K562 (cell line): ENCODE data around the gene TMEM245. TPM values are rescaled to one million over a fixed set of nuclear protein-coding genes. Genes with fewer than 3 reads are reported as not detected.

Source experiments
- ATAC-seq: fragments of 200-7000 bp; cut with Tn5 transposase; 3 replicates; pipeline ENCODE4 v1.9.1; 2020; ENCODE audit warnings: moderate library complexity
- BruUV-seq: library from RNA; stranded (reverse); fragments of 400-500 nt; replicated peaks from 2 replicates; lab custom pipeline; 2021; lab: Mats Ljungman, UMichigan
- CTCF ChIA-PET: fragments of 300-600 bp; formaldehyde crosslinking; extraction: SDS; loops from one replicate; lab custom pipeline; 2021; ENCODE audit warnings: low intra/inter-chr PET ratio; lab: Yijun Ruan, JAX
- POLR2A ChIA-PET: fragments of 300-600, 350-650 bp; sonication (Branson Sonifier 250); formaldehyde crosslinking; extraction: SDS; loops from one replicate; lab custom pipeline; 2021; ENCODE audit warnings: antibody characterized with exemption, inconsistent platforms; lab: Yijun Ruan, JAX
- DNase-seq, 4 experiments: peaks; one replicate each; pipeline versions ENCODE4 v3.0.0 to v3.0.0-alpha.2; 2011 to 2018; ENCODE audit warnings: low spot score in 3 of 4, mixed read lengths in 3 of 4; ENCODE audit errors: extremely low read depth in 1 of 4
- FAIRE-seq: peaks from 2 replicates; lab custom pipeline; 2011; peaks lifted over from hg19 to GRCh38; lab: Jason Lieb, UNC
- H2AFZ ChIP-seq: 2 replicates; pipeline ENCODE4 v1.6.0; 2011; ENCODE audit warnings: low read depth, low read length, control low read depth, inconsistent platforms
- H3K27ac ChIP-seq: fragments of 200-600 bp; 3 replicates; pipeline ENCODE4 v1.8.0; 2011; ENCODE audit warnings: low read depth, mild to moderate bottlenecking, control low read depth, inconsistent platforms, low read length, moderate library complexity, mixed read lengths; ENCODE audit errors: extremely low read depth
- H3K27me3 ChIP-seq, 2 experiments: fragments of 300-600 bp in 1 of 2; 2 replicates in 1 of 2; 3 replicates in 1 of 2; pipeline versions ENCODE4 v1.6.0 to v1.8.0; 2011; ENCODE audit warnings: inconsistent platforms in 2 of 2, low read length in 2 of 2, mild to moderate bottlenecking in 1 of 2, mixed read lengths in 1 of 2, moderate library complexity in 1 of 2; ENCODE audit not compliant: control insufficient read depth in 2 of 2, insufficient read depth in 2 of 2
- H3K36me3 ChIP-seq: fragments of 300-600 bp; 3 replicates; pipeline ENCODE4 v1.8.0; 2011; ENCODE audit warnings: mild to moderate bottlenecking, low read length, inconsistent platforms; ENCODE audit not compliant: control insufficient read depth, insufficient read depth
- H3K4me1 ChIP-seq, 2 experiments: fragments of 200-600 bp in 1 of 2; replicated peaks in 1 of 2; 2 replicates in 1 of 2; 3 replicates in 1 of 2; pipeline versions ENCODE4 v1.5.1 to v1.8.0; 2011; ENCODE audit warnings: inconsistent platforms in 2 of 2, low read length in 2 of 2, mild to moderate bottlenecking in 1 of 2, mixed read lengths in 1 of 2, moderate library complexity in 1 of 2; ENCODE audit not compliant: control insufficient read depth in 2 of 2, insufficient read depth in 2 of 2
- H3K4me2 ChIP-seq: 2 replicates; pipeline ENCODE4 v1.6.1; 2011; ENCODE audit warnings: low read length, control low read depth, inconsistent platforms, mixed read lengths; ENCODE audit not compliant: insufficient read depth
- H3K4me3 ChIP-seq: fragments of 200-600 bp; sonication (generic), shearing (Covaris generic); 2 replicates; pipeline ENCODE4 v1.5.1; 2016; ENCODE audit warnings: control low read depth, inconsistent platforms
- H3K79me2 ChIP-seq: fragments of 200-600 bp; 3 replicates; pipeline ENCODE4 v1.8.0; 2011; ENCODE audit warnings: low read length, inconsistent platforms; ENCODE audit not compliant: control insufficient read depth, insufficient read depth
- H3K9ac ChIP-seq, 2 experiments: 2 replicates each; pipeline versions ENCODE4 v1.6.0 to v1.6.1; 2011; ENCODE audit warnings: low read depth in 2 of 2, low read length in 2 of 2, control low read depth in 1 of 2, inconsistent platforms in 1 of 2, mild to moderate bottlenecking in 1 of 2, mixed read lengths in 1 of 2; ENCODE audit not compliant: insufficient read depth in 1 of 2
- H3K9me1 ChIP-seq: one replicate; pipeline ENCODE4 v1.6.0; 2011; ENCODE audit warnings: inconsistent platforms, mild to moderate bottlenecking, low read length, moderate library complexity; ENCODE audit not compliant: control insufficient read depth, insufficient read depth
- H3K9me3 ChIP-seq: replicated peaks from 2 replicates; pipeline ENCODE4 v1.5.1; 2011; ENCODE audit warnings: low read depth, low read length, inconsistent platforms; ENCODE audit not compliant: control insufficient read depth, insufficient read depth
- H4K20me1 ChIP-seq: replicated peaks from 2 replicates; pipeline ENCODE4 v1.6.1; 2011; ENCODE audit warnings: low read length, inconsistent platforms, mixed read lengths; ENCODE audit not compliant: control insufficient read depth, insufficient read depth
- ATF1 ChIP-seq, 2 experiments: fragments of 450-650 bp in 1 of 2; IDR thresholded peaks; 2 replicates each; pipeline ENCODE4 v1.6.1; 2016; ENCODE audit warnings: missing compliant biosample characterization in 1 of 2, missing genetic modification characterization in 1 of 2
- ATF7 ChIP-seq: fragments of 450-650 bp; IDR thresholded peaks from 2 replicates; pipeline ENCODE4 v1.7.1; 2014; ENCODE audit warnings: mild to moderate bottlenecking, moderate library complexity
- CBX3 ChIP-seq, 2 experiments: IDR thresholded peaks; 1 replicate in 1 of 2; 2 replicates in 1 of 2; pipeline ENCODE4 v1.6.1; 2012; ENCODE audit warnings: inconsistent platforms in 2 of 2, low read length in 2 of 2, borderline replicate concordance in 1 of 2, control low read depth in 1 of 2
- CBX5 ChIP-seq: IDR thresholded peaks from 2 replicates; pipeline ENCODE4 v1.6.1; 2014; ENCODE audit warnings: low read depth, borderline replicate concordance
- HEY1 ChIP-seq: fragments of 250-450 bp; sonication (Bioruptor Pico); IDR thresholded peaks from 2 replicates; pipeline ENCODE4 v1.5.0; 2020; ENCODE audit warnings: mild to moderate bottlenecking, moderate library complexity, borderline replicate concordance
- MAFG ChIP-seq: fragments of 450-650 bp; conservative IDR thresholded peaks from 2 replicates; pipeline ENCODE4 v1.6.1; 2016; ENCODE audit warnings: missing genetic modification characterization, missing compliant biosample characterization
- PHF21A ChIP-seq: fragments of 450-650 bp; IDR thresholded peaks from 2 replicates; pipeline ENCODE4 v1.6.1; 2017; ENCODE audit warnings: low read depth, borderline replicate concordance
- SP1 ChIP-seq: sonication (generic); formaldehyde crosslinking; IDR thresholded peaks from 2 replicates; pipeline ENCODE4 v1.8.1; 2022; ENCODE audit warnings: mild to moderate bottlenecking, missing genetic modification reagents
- TEAD1 ChIP-seq, 2 experiments: fragments of 450-650 bp in 1 of 2; sonication (generic) in 1 of 2; formaldehyde crosslinking; IDR thresholded peaks; 2 replicates each; pipeline versions ENCODE4 v1.4.0 to v1.8.0; 2020 to 2022; ENCODE audit warnings: mild to moderate bottlenecking in 2 of 2, missing genetic modification reagents in 1 of 2
- TEAD4 ChIP-seq, 2 experiments: sonication (generic) in 1 of 2; formaldehyde crosslinking in 1 of 2; IDR thresholded peaks; 2 replicates each; pipeline versions ENCODE4 v1.6.1 to v1.8.0; 2012 to 2022; ENCODE audit warnings: borderline replicate concordance in 1 of 2, inconsistent platforms in 1 of 2, low read length in 1 of 2, mild to moderate bottlenecking in 1 of 2, missing genetic modification reagents in 1 of 2
- TOE1 ChIP-seq, 2 experiments: fragments of 450-650 bp in 1 of 2; sonication (generic) in 1 of 2; formaldehyde crosslinking in 1 of 2; IDR thresholded peaks; 2 replicates each; pipeline versions ENCODE4 v1.7.1 to v1.8.0; 2016 to 2022; ENCODE audit warnings: borderline replicate concordance in 2 of 2, mild to moderate bottlenecking in 2 of 2, antibody characterized with exemption in 1 of 2, inconsistent platforms in 1 of 2, low read depth in 1 of 2, missing genetic modification reagents in 1 of 2, moderate library complexity in 1 of 2
- ZSCAN29 ChIP-seq: fragments of 450-650 bp; IDR thresholded peaks from 2 replicates; pipeline ENCODE4 v1.6.1; 2017
- WGBS: fragments of 100-300 bp; shearing (Covaris generic); methylation state at CpG from one replicate; pipeline ENCODE4 v1.1.6; 2016; ENCODE audit warnings: low coverage, mixed read lengths; ENCODE audit not compliant: insufficient coverage; ENCODE audit errors: missing lambda C conversion rate; 5-methylcytosine and 5-hydroxymethylcytosine counted together
- in situ Hi-C: fragments of 300-500 bp; cut with MboI; formaldehyde crosslinking; loops from 4 replicates; pipeline ENCODE4 v1.15.0; 2018; ENCODE audit warnings: inconsistent platforms, mixed read lengths
- intact Hi-C: fragments of 100-400 bp; cut with micrococcal nuclease; formaldehyde crosslinking; loops from 2 replicates; pipeline ENCODE4 v1.14.2; 2022
- polyA plus RNA-seq, 8 experiments: library from polyadenylated mRNA; depleted of rRNA in 4 of 8; stranded (reverse) in 5 of 8; unstranded in 3 of 8; fragments of >200 nt; fragmentation: Nextera tagmentation in 2 of 8; fragmentation: Illumina TruSeq in 1 of 8; extraction: Ambion mirVana in 2 of 8; extraction: Trizol in 1 of 8; gene quantifications; 2 replicates each; pipeline versions ENCODE4 v1.2.1 to v1.2.3, GENCODE V29; 2011 to 2014; ENCODE audit warnings: inconsistent platforms in 1 of 8, missing spikeins in 1 of 8
- total RNA-seq, 7 experiments: library from RNA; depleted of rRNA in 6 of 7; stranded (reverse); fragments of >200 nt in 6 of 7; fragmentation: Illumina TruSeq in 2 of 7; extraction: Trizol in 2 of 7; gene quantifications; 2 replicates each; pipeline versions ENCODE4 v1.2.1 to v1.2.3, GENCODE V29; 2011 to 2021; ENCODE audit warnings: low replicate concordance in 1 of 7
- TF ChIP-seq, protein P1 (sequence below): fragments of 450-650 bp; IDR thresholded peaks from 2 replicates; pipeline ENCODE4 v1.6.1; 2016; ENCODE audit warnings: antibody characterized with exemption

The TMEM245 gene
- total and polyA plus RNA-seq, 9 of the 15 experiments (the other 6 are each of a cell fraction or from before 2014, with no cell fraction given) = 8.5 to 43.2 (median 24.3) TPM

DNA sequence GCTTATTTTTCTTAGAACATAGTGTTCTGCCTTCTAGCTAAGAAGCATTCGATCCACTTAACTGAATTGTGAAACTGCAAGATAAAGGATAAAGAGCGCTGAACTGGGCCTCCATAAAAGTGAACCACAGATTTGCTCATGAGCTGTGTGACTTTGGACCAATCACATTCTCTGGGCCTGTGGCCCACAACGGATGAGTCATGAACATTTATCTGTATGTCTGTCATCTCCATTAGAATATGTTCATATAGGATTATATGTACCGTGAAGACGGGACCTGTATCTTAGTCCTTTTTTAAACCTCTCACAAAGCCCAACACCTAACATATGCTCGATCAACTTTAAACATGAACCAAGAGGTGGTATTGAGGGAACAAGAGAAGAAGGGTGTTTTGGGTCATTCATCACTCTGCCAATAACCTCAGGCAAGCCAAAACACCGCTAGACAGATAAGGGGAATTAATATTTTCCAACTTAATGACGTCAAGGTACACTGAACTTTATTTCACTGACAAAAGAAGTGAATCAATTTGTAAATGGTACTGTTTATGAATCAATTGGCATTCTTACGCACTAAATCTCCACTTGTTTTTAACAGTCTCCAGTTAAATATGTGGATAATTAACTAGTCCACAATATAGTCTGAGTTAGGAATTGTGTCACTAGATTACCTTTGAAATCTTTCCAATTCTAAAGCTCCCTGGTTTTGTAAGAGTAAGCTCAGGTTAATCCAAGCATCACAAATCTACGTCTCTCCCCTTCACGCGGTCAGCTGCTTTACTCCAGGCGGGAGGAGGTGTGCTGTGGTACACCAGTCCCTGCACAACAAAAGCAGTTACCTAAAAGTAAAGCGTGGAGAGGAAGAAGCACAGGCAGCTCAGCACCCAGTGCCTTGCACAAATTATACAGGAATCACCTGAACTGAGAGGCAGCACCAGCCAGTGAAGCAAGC, 1.6 kb downstream of the TMEM245 start:
- ChIA-PET POLR2A (interaction anchor here (0.6 to 5.9 kb wide), 6 partner anchors 9 to 85 kb away, joined by 3 to 48 read pairs (median 4); no protein-coding TSS in a partner anchor), CTCF (interaction anchor here (0.6 kb wide), 1 partner anchor 64 kb away, joined by 3 read pairs; no protein-coding TSS in a partner anchor)
- TSS peak; percentile 48 for BruUV-seq
- H3K79me2 ChIP-seq = peaks cover 67% of the 10 kb centered on the region
- H3K9me3 ChIP-seq = no peaks in the 10 kb centered on the region
- H2AFZ ChIP-seq = no peak overlapping the region
- peak overlapping the region; percentile 90 for H3K4me3 ChIP-seq
- intact Hi-C loops = loop anchor here (5.0 kb wide), 1 partner anchor 106 kb away; the partner anchor contains the start of gene CTNNAL1
- H3K27me3 ChIP-seq = no peaks in the 10 kb centered on the region
- ATAC-seq = peak; percentile 54
- H3K27ac ChIP-seq = peak overlapping the region; percentile 85
- peaks cover 26% of the 10 kb centered on the region for H3K36me3 ChIP-seq
- peaks cover 28 to 44% of the 10 kb centered on the region in 2 experiments; a peak in 4 of 5 replicates for H3K4me1 ChIP-seq
- no peaks in the 10 kb centered on the region for H3K9me1 ChIP-seq
- H3K4me2 ChIP-seq = peak overlapping the region; percentile 95
- peak overlapping the region; percentile 83 to 96; a peak in 3 of 4 replicates for H3K9ac ChIP-seq
- 2% methylated on average over 14 of the region's 14 CpGs for WGBS
- H4K20me1 ChIP-seq = peaks cover 25% of the 10 kb centered on the region; the same call in 1 of the 2 replicates
- peak; percentile 94 for FAIRE-seq
- in situ Hi-C loops = no loop called here
- peak; percentile 69 to 90 (median 80) for DNase-seq
- TF ChIP-seq CBX3 (IDR thresholded peaks at IDR 0.05; ENCODE audit: borderline replicate concordance in 1 of 2, low read length in 2 of 2) = peak in 1 of 2 experiments; percentile 30; a peak in 1 of 3 replicates
- no peak for TF ChIP-seq CBX5
- 0 out of 2 replicates have a peak, but pooled peaks have one; percentile 26 for TF ChIP-seq HEY1 (CRISPR knock-in tag)
- peak; percentile 74 for TF ChIP-seq ATF7
- 0 out of 2 replicates have a peak, but pooled peaks have one; percentile 37 for TF ChIP-seq SP1 (CRISPR knock-in tag)
- 0 out of 2 replicates have a peak, but pooled peaks have one; percentile 25 for TF ChIP-seq TOE1 (IDR thresholded peaks at IDR 0.05; ENCODE audit: borderline replicate concordance)
- no peak for TF ChIP-seq TOE1 (CRISPR knock-in tag; IDR thresholded peaks at IDR 0.05; ENCODE audit: borderline replicate concordance, low read depth)
- peak; percentile 91 for TF ChIP-seq ZSCAN29
- TF ChIP-seq TEAD4 (IDR thresholded peaks at IDR 0.05; ENCODE audit: low read length) = peak; percentile 64; the same call in 1 of the 2 replicates
- no peak for TF ChIP-seq TEAD4 (CRISPR knock-in tag; IDR thresholded peaks at IDR 0.05; ENCODE audit: borderline replicate concordance)
- no peak for TF ChIP-seq PHF21A
- TF ChIP-seq MAFG = peak; percentile 45
- no peak for TF ChIP-seq TEAD1 (CRISPR knock-in tag; IDR thresholded peaks at IDR 0.05)
- no peak for TF ChIP-seq ATF1 (CRISPR knock-in tag; IDR thresholded peaks at IDR 0.05)
- TF ChIP-seq ATF1 (tag; IDR thresholded peaks at IDR 0.05) = peak; percentile 73
- TF ChIP-seq, protein P1, sequence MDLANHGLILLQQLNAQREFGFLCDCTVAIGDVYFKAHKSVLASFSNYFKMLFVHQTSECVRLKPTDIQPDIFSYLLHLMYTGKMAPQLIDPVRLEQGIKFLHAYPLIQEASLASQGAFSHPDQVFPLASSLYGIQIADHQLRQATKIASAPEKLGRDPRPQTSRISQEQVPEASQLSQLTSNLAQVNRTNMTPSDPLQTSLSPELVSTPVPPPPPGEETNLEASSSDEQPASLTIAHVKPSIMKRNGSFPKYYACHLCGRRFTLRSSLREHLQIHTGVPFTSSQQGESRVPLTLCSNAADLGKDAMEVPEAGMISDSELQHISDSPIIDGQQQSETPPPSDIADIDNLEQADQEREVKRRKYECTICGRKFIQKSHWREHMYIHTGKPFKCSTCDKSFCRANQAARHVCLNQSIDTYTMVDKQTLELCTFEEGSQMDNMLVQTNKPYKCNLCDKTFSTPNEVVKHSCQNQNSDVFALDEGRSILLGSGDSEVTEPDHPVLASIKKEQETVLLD = 0 out of 2 replicates have a peak, but pooled peaks have one; percentile 20
